ENCODE measurements around the gene OR10C1.

GRCh38 chr6:29486577-29486976, 47.5 kb downstream of the OR10C1 start:
- TF ChIP-seq, protein P1, sequence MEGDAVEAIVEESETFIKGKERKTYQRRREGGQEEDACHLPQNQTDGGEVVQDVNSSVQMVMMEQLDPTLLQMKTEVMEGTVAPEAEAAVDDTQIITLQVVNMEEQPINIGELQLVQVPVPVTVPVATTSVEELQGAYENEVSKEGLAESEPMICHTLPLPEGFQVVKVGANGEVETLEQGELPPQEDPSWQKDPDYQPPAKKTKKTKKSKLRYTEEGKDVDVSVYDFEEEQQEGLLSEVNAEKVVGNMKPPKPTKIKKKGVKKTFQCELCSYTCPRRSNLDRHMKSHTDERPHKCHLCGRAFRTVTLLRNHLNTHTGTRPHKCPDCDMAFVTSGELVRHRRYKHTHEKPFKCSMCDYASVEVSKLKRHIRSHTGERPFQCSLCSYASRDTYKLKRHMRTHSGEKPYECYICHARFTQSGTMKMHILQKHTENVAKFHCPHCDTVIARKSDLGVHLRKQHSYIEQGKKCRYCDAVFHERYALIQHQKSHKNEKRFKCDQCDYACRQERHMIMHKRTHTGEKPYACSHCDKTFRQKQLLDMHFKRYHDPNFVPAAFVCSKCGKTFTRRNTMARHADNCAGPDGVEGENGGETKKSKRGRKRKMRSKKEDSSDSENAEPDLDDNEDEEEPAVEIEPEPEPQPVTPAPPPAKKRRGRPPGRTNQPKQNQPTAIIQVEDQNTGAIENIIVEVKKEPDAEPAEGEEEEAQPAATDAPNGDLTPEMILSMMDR (IDR thresholded peaks at IDR 0.05; ENCODE audit: low read depth, low read length) = no peak
- TF ChIP-seq MAX (IDR thresholded peaks at IDR 0.05; ENCODE audit: low read depth, low read length) (no peak), POLR2A (IDR thresholded peaks at IDR 0.05; ENCODE audit: extremely low read depth, insufficient read length) (no peak), MYC (IDR thresholded peaks at IDR 0.05; ENCODE audit: low read depth, low read length) (no peak)

All from NB4 (cell line).